Measurements from ENCODE around the gene LMNA.

LMNA gene

DNA sequence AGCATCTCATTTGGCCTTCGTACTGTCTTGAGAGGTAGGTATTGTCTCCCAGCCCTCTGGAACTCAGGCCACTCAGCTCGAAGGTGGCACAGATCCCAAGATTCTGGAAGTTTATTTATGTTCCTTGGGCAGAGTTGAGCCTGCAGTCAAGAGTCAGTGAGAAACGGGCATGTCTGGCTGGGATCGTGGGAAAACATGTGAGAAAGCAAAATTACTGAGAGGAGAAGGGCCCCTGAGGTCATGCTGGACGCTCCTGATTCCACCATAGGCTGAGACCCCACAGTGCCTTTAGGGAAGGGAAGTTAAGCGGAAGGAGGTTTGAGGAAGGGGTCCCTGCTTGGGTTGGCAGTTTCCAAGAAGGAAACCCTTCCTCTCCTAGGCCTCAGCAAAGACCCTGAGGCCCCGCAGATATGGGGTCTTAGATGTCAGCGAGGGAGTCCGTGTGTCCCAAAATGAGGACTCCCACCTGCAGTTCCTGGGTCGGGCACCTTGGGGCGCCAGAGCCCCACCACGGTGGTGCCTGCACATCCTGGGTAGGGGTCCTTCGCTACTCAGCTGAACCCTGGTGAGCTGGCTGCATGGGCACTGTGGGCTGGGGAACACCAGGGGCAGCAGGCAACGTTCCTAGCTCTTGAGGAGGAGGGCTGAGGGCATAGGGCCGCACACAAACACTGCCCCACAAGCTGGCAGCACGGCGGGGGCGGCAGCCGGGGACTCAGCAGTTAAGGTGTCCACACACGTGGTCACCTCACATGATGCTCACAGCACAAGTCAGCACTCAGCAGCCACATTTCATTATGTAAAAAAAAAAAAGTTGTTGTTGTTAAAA is 26.6 kb downstream of the LMNA start:
- DNase-seq (ENCODE audit: low read depth): no peak

DNA sequence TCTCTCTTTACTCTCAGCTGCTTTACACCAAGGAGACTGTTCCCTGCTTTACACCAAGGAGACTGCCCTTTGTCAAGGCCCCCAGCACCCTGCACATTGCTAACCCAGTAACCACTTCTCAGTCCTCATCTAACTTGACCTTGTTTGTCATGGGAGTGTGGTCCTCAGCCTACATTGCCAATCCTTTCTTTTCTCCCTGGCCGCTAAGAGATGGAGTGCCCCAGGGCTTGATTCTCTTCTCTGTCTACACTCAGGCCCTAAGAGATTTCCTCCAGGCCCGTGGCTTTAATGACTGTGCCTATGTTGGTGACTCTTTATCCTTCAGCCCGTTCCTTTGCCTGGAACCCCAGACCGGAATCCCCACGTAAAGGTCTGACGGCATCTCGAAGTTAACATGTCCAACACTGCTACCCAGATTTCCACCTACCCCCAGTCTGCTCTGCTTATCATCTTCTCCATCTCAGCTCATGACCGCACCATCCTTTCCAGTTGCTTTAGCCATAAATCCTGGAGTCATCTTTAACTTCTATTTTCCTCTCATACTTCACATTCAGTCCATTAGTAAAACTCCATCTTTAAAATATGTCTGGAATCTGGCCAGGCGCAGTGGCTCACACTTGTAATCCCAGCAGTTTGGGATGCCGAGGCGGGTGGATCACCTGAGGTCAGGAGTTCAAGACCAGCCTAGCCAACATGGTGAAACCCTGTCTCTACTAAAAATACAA is 29.4 kb downstream of the LMNA start:
- no peak for DNase-seq (ENCODE audit: low read depth)

DNA sequence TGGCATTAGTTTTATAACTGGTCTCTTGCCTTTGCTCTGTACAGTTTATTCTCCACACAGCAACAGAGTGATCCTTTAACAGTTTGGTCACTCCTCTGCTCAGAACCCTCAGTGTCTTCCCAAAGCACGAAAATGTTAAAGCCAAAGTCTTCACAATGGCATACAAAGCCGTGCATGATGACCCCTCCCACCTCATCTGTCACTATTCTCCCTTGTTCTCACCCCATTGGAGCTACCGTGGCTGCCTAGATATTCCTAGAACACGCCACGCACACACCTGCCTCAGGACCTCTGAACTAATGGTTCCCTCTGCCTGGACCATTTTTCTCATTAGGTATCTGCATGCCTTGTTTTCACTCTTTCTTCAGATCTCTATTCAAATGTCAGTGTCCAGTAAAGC is 30.2 kb downstream of the LMNA start:
- DNase-seq (ENCODE audit: low read depth): no peak

DNA sequence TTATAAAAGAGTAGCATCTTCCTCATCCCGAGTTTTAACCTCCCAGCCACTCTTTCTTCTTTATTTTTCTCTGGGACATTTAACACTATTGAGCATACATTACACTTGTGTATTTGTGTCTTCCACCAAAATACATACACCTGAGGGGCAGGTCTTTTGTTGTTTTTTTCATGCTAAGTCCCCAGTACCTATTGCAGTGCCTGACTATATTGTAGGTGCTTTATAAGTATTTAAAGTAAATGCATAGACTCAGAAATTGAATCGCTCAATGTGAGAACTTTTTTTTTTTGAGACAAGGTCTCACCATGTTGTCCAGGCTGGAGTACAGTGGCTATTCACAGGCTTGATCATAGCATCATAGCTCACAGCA is 31.1 kb downstream of the LMNA start:
- DNase-seq (ENCODE audit: low read depth): no peak

DNA sequence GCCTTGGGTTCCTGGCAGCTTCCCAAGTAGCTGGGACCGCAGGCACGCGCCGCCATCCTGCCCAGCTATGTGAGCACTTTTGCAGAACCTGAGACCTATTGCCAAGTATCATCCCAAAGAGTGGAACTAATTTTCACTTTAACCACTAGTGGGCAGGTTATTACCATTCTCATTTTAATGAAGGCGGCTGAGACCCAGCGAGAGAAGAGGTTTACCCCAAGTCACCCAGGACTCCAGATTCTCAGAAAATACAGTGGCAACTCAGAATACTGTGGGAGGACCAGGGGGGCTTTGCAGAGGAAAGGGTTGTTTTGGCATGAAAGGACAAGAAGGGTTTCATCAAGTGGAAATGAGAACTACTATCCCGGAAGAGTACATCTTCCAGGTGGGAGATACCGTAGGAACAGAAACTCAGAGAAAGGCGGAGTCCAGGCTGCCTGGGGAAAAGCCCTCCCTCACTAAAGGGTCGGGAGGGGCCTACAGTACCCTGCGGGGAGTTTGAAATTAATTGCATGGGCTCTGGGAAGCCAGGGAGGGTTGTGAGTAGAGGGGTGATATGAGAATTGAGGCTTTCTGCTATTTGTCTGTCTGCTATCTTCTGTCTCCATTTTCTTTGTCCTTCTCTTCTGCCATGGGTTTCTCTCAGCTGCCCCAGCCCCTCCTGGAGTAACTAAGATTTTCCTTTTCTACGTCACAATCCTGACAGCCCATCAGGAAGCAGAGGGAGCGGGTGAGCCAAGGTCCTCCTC is 31.7 kb downstream of the LMNA start:
- DNase-seq (ENCODE audit: low read depth): no peak

DNA sequence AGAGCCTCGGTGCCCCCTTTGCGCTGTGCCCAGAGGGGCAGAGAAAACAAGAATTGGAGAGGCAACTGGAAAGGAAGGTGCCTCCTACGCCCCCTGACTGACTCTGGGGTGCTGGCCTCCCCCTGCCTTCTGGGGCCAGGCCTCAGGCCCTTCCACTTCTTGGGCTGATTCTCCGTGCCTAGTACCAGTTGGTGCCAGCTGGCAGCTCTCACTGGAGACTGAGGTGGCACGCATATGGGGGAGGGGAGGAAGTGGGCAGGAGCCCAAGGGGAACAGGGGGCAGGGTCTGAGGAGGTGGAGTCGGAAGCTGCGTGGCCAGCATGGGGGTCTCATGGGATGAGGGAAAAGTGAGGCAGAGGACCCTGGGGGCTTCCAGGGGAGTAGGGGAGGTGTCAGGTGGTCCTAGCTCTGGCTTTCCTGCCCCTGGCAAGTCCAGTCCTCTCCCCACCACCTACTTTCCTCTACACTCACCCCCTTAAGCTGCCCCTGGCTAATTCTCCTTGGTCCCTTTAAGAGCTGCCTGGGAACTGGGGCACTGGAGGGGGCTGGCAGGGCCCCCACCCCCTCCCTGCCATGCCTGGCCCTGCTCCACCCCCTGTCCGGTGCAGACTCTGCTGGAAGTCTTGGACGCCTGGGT is 32.4 kb downstream of the LMNA start:
- DNase-seq (ENCODE audit: low read depth): no peak

DNA sequence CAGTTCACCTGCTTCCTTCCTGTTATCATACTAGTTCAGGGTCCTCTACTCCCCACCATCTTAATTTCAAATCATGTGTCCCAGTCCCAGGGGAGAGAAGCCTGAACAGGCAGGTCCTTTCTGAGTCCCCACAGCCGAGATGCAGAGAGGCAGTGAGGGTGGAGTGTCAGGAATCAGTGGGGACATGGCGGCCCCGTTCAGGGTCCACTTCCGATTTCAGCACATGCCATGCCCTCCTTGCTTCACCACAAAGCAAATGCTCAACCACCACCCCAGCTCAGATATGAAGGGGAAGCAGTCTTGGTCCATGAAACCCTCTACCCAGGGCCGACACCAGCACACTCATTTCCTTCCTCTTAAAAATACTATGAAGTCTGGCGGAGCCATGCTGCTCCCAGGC is 33.7 kb downstream of the LMNA start:
- DNase-seq (ENCODE audit: low read depth): no peak

DNA sequence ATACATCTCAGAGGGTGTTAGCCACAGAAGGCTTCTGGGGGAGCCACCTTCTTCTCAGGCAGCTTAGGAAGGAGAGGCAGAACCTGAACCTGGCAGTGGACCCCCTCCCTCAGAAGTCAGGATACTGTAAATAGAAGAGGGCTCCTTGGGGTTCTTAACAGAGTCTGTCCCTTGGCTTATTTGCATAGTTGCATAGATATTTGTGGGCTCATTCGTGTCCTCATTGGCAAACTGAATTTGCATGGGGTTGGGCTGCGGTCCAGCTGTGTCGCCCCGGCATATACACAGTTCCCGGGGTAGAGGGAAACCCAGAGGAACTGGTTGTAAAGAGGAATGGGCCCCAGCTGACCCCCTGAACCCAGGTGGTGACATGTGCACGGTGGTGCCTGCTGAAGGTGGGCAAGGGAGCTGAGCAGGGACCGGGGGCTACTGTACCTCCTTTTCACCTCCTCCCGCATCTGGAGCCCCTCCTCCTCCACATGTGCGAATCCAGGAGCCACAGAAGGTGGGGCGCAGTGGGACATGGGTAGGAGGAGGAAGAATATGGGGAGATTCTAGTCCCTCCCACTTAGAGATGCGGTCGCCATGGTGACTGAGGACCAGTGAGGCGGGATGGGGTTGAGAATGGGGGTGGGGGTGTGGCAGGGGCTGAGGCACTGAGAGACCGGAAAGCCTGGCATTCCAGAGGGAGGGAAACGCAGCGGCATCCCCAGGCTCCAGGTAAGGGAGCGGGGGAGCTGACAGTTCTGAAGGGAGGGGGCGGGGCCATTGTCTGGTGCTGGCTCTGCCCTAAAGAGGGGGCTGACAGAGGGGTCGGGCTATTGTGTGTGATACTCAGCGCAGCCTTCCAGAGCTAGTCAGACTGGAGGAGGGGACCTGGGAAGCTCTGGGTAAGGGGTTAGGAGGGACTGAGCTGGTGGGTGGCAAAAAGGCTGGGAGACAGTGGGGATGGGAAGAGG is 35.1 kb downstream of the LMNA start:
- no peak for DNase-seq (ENCODE audit: low read depth)

DNA sequence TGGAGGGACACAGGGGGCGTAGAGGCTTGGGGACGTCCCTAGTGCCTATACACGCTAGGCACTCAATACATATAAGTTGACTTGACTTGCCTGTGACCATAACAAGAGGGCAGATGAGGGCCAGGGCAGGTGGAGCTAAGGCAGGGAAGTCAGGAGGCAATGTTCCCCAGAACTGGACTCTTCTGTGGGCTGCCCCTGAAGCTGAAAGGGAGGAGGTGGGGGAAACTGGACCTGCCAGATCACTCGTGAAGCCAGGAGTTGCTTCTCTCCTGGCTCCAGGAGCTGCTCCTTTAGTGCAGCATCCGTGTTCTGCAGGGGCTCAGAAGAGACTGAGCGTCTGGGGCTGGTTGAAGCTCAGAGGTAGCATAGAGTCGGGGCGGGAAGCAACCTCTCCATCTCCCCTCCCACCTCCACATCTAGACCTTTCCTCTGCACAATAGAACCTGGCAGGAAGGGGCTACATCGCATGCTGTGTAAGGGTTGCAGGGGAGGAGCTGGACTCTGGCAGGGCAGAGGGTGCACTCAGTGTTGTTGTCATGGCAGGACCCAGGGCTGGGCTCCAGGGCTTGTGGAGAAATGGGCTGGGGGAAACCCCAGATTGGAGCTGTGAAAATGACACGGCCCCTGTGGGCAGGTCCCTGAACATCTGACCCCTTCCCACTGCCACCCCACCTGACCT is 36.0 kb downstream of the LMNA start:
- DNase-seq (ENCODE audit: low read depth): no peak

DNA sequence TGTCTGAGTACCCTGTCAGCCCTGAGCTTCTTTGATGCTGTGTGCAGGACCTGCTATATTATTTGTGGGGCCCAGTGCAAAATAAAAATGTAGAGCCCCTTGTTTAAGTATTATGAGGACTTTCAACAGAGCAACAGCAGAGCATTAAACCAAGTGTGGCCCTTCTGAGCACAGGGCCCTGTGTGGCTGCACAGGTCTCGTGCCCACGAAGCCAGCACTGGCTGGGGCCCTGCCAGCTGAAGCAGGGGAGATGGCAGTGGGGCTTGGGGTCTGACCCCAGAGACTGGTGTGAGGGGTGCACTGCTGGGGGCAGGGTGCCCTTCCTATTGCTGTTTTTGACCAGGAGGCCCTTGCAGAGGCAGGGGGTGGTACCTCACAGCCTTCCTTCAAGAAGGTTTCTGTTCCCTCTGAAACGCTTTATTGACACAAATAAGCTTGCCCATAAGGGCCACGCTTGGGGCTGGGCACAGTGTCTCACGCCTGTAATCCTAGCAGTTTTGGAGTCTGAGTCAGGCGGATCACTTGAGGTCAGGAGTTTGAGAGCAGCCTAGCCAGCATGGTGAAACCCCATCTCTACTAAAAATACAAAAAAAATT is 36.7 kb downstream of the LMNA start:
- DNase-seq (ENCODE audit: low read depth): no peak

DNA sequence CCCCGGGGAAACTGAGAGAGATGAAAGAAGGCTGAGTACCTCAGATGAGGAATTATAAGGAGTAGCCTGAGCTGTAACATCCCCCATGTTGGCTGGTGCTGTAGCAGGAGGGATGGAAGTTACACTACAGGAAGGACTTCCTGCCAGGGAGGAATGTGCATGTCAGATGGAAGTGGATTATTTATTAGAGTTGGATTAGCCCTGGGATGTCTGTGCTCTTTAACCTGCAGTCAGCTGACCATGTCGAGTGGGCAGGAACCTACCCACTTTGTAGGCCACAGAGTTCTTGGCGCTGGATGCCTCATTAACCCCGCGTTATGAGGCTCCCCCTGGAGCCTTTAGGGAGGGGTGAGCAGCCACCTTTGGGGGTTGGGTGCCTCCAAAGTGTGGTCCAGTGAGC is 38.1 kb downstream of the LMNA start:
- DNase-seq (ENCODE audit: low read depth): no peak

DNA sequence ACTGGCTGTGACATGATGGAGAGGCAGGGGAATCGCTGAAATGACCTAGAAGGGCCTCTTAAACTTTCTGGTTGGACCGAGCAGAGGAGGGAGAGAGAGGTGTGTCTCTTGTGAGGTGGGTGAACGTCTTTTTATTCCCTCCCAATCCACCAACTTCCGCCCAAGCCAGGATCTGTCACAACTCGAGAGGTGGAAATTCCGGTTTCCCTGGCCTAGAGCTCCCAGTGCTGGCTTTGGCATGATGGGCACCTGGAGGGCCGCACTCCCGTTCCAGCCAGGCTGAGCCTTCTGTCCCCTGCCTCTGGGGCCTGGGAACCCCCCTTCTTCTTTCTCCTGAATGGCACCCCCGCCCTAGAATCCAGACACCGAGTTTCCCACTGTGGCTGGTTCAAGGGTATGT is 38.9 kb downstream of the LMNA start, which contains the start of gene SEMA4A:
SEMA4A (plus strand) TSS at position 224 of the 400 bp plus-strand sequence. CDS start 994 bp downstream, outside the sequence.
- no peak for DNase-seq (ENCODE audit: low read depth)

DNA sequence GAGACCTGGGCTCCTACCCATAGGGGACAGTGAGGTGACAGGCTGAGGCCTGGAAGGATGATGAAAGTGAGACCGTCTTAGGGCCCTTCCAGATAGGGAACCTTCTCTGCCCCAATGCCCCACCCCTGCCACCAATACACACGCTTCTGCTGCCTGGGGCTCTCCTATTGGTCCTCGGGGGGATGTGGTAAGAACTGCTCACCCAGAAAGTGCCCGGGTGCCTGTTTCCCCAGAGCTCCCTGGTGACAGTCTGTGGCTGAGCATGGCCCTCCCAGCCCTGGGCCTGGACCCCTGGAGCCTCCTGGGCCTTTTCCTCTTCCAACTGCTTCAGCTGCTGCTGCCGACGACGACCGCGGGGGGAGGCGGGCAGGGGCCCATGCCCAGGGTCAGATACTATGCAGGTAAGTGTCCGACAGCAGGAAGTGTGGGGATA is 39.8 kb downstream of the LMNA start:
- DNase-seq (ENCODE audit: low read depth): no peak

DNA sequence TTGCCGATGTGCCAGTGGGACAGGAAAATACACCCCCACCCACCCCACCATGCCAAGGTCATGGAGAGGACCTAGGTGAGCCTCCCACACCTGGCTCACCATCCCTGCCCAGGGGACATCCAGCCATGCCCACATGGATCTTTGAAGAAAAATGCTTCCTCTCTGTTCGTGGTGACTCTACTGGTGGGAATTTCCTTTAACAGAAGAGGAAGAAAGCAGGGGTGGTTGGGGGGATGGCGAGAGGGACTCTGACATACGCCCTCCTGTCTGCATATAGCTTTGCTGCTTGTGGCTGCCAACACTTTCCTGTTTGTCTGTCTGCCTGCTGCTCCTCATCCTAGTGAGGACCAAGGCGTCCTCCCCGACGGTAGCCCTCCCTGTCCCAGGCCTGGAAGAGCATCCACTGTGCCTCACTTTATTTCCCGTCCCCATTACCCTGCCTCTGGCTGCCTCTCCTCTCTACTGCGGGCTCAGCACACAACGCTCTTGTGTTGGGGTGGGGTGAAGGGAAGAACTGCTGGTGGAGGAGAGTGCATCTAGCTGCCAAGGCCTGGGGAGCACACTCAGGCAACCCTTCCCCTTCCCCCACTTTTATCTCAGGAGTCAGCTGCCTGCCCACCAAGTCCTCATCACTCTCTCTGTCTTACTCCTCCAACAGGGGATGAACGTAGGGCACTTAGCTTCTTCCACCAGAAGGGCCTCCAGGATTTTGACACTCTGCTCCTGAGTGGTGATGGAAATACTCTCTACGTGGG is 41.4 kb downstream of the LMNA start:
- DNase-seq (ENCODE audit: low read depth): no peak

DNA sequence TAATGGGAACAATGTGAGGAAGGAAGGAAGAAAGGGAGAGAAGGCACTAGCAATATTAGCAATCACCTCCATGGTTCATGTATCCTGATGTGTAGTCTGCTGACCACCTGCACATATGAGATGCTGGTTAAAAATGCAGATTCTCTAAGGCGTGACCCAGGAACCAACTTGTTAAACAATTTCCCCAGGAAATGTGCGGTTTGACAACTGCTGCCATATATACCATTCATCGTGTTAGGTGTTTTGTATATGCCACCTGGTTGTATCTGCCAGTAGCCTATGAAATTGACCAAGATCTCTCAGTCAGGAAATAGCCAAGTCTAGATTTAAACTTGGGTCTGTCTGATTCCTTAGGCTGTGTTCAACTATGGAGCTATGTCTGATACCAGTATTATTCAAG is 43.0 kb downstream of the LMNA start:
- no peak for DNase-seq (ENCODE audit: low read depth)

DNA sequence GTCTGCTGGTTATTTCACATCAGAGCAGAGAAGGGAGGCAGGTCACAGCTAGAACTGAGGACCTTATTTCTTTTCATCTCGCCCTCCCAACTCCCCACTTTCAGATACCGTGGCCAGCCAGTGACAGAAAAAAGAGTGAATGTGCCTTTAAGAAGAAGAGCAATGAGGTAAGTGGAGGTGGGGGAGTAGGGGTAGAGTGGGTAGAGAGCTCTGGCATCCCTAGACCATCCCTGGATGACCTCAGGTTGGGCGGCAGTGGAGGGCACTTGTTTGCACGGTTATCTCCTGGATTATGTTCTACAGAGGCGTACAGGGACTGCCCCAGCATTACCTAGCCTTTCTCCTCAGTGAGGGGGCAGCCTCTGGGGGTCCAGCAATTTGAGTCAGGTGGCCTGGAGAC is 43.5 kb downstream of the LMNA start:
- no peak for DNase-seq (ENCODE audit: low read depth)

DNA sequence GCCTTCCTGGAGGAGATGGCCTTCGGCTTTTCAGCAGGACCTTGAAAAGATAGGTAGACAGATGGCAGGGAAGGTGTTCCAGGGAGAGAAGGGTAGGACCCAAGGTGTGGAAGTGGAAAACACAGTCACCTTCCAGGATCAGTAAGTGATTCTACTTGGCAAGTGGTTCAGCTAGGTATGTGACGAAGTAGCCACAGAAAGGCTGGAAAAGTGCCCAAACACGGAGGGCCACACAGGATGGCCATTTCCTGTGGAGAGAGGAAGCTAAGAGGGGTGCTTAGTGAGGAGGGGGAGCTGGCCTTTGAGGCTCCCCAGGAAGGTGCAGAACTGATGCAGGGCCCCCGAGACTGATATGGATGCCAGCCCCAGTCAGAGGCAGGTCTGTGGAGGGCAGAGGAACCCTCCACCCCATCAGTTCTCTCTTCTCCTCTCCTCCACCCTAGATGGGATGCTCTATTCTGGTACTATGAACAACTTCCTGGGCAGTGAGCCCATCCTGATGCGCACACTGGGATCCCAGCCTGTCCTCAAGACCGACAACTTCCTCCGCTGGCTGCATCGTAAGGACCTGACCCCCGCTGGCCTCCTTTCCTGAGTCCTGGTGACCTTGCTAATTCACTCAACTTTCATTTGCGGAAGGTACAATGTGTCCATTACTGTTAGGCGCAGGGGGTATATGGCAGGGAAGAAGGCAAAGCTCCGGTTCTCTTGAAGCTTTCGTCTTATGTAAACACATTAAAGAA is 45.7 kb downstream of the LMNA start:
- DNase-seq (ENCODE audit: low read depth): no peak

DNA sequence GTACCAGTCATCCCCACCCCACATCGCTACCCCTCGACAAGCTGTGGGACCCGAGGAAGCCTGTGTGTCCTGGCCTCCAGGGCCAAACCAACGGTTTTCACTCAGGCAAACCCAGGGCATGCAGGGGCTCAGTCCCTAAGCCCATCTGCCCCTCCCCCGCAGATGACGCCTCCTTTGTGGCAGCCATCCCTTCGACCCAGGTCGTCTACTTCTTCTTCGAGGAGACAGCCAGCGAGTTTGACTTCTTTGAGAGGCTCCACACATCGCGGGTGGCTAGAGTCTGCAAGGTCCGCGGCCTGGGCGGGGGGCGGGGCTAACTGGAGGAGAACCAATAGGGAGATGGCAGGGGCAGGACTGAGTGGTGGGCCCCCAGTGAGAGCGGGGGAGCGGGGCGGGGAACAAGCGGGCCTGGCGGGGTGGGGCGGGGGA is 46.2 kb downstream of the LMNA start:
- peak; percentile 57 for DNase-seq (ENCODE audit: low read depth)

All from activated gamma-delta T cell treated with anti-CD3 and anti-CD28 coated beads, Interleukin-2, amount 50 U/mL, for 16 hours (primary cell).